HepG2 (cell line): ENCODE measurements around the gene RING1. TPM values are rescaled to one million over a fixed set of nuclear protein-coding genes. Genes with fewer than 3 reads are reported as not detected.

Experiments
- ARNT2 ChIP-seq: sonication (generic); formaldehyde crosslinking; IDR thresholded peaks from 2 replicates; pipeline ENCODE4 v1.8.0; 2022; ENCODE audit warnings: mild to moderate bottlenecking, low read depth, missing genetic modification reagents, moderate library complexity
- CBX2 ChIP-seq, 2 experiments: fragments of 200-600 bp in 1 of 2; sonication (generic); formaldehyde crosslinking in 1 of 2; IDR thresholded peaks; 2 replicates each; pipeline versions ENCODE4 v1.7.0 to v1.8.1; 2018 to 2022; ENCODE audit warnings: low read depth in 2 of 2, low read length in 1 of 2, mild to moderate bottlenecking in 1 of 2, missing genetic modification reagents in 1 of 2
- CHD4 ChIP-seq: fragments of 200-600 bp; sonication (generic); IDR thresholded peaks from 2 replicates; pipeline ENCODE4 v1.7.0; 2017; ENCODE audit warnings: mild to moderate bottlenecking, low read length, borderline replicate concordance
- DMTF1 ChIP-seq: sonication (generic); formaldehyde crosslinking; IDR thresholded peaks from 2 replicates; pipeline ENCODE4 v1.4.0; 2020; ENCODE audit warnings: mild to moderate bottlenecking, missing genetic modification reagents
- DRAP1 ChIP-seq: IDR thresholded peaks from 2 replicates; pipeline ENCODE4 v1.6.1; 2016; ENCODE audit warnings: missing genetic modification reagents, missing compliant biosample characterization
- HBP1 ChIP-seq: IDR thresholded peaks from 2 replicates; pipeline ENCODE4 v1.6.1; 2016; ENCODE audit warnings: low read depth, control low read depth
- HOXA9 ChIP-seq: sonication (generic); formaldehyde crosslinking; IDR thresholded peaks from 2 replicates; pipeline ENCODE4 v1.8.1; 2022; ENCODE audit warnings: missing genetic modification reagents, mild to moderate bottlenecking, moderate library complexity, borderline replicate concordance
- IRF2 ChIP-seq: IDR thresholded peaks from 2 replicates; pipeline ENCODE4 v1.6.1; 2018; ENCODE audit warnings: missing genetic modification reagents, missing compliant biosample characterization
- MIER2 ChIP-seq: IDR thresholded peaks from 2 replicates; pipeline ENCODE4 v1.6.1; 2016; ENCODE audit warnings: missing biosample characterization, missing genetic modification reagents
- MXD4 ChIP-seq: IDR thresholded peaks from 2 replicates; pipeline ENCODE4 v1.6.1; 2016; ENCODE audit warnings: mild to moderate bottlenecking, missing biosample characterization, missing genetic modification reagents
- RXRB ChIP-seq: IDR thresholded peaks from 2 replicates; pipeline ENCODE4 v1.6.1; 2016; ENCODE audit warnings: borderline replicate concordance, missing genetic modification reagents, missing compliant biosample characterization
- SAP130 ChIP-seq: IDR thresholded peaks from 2 replicates; pipeline ENCODE4 v1.6.1; 2016; ENCODE audit warnings: low read depth
- SPEN ChIP-seq: sonication (generic); formaldehyde crosslinking; IDR thresholded peaks from 2 replicates; pipeline ENCODE4 v1.5.1; 2020; ENCODE audit warnings: low read depth, mild to moderate bottlenecking, missing genetic modification reagents
- ZBTB44 ChIP-seq: sonication (generic); formaldehyde crosslinking; IDR thresholded peaks from 2 replicates; pipeline ENCODE4 v1.4.0; 2020; ENCODE audit warnings: missing genetic modification reagents
- ZIK1 ChIP-seq: sonication (generic); formaldehyde crosslinking; IDR thresholded peaks from 2 replicates; pipeline ENCODE4 v1.5.0; 2020; ENCODE audit warnings: mild to moderate bottlenecking, low read depth, missing genetic modification reagents, borderline replicate concordance
- ZNF430 ChIP-seq: sonication (generic); formaldehyde crosslinking; IDR thresholded peaks from 2 replicates; pipeline ENCODE4 v1.9.0; 2021; ENCODE audit warnings: mild to moderate bottlenecking, missing genetic modification reagents
- ZNF44 ChIP-seq: sonication (generic); formaldehyde crosslinking; IDR thresholded peaks from 2 replicates; pipeline ENCODE4 v1.5.1; 2020; ENCODE audit warnings: mild to moderate bottlenecking, missing genetic modification reagents
- ZNF468 ChIP-seq: sonication (generic); formaldehyde crosslinking; IDR thresholded peaks from 2 replicates; pipeline ENCODE4 v1.8.0; 2022; ENCODE audit warnings: mild to moderate bottlenecking, moderate library complexity, missing genetic modification reagents
- ZNF512 ChIP-seq: sonication (generic); formaldehyde crosslinking; IDR thresholded peaks from 2 replicates; pipeline ENCODE4 v1.4.0; 2020; ENCODE audit warnings: mild to moderate bottlenecking, missing genetic modification reagents
- ZNF563 ChIP-seq: sonication (generic); formaldehyde crosslinking; IDR thresholded peaks from 2 replicates; pipeline ENCODE4 v1.8.0; 2022; ENCODE audit warnings: mild to moderate bottlenecking, moderate library complexity, missing genetic modification reagents
- ZNF644 ChIP-seq: IDR thresholded peaks from 2 replicates; pipeline ENCODE4 v1.6.1; 2016; ENCODE audit warnings: low read depth
- ZNF766 ChIP-seq: sonication (generic); formaldehyde crosslinking; IDR thresholded peaks from 2 replicates; pipeline ENCODE4 v1.5.0; 2020; ENCODE audit warnings: missing genetic modification reagents, borderline replicate concordance
- polyA plus RNA-seq, 8 experiments: library from polyadenylated mRNA; depleted of rRNA in 3 of 8; stranded (reverse) in 7 of 8; unstranded in 1 of 8; fragments of >200 nt; fragmentation: Illumina TruSeq in 4 of 8; extraction: Trizol in 4 of 8; gene quantifications; 2 replicates each; pipeline versions ENCODE4 v1.2.1 to v1.2.3, GENCODE V29; 2011 to 2016; ENCODE audit warnings: low read depth in 4 of 8, missing spikeins in 1 of 8, mixed read lengths in 1 of 8; ENCODE audit not compliant: insufficient read depth in 1 of 8
- total RNA-seq, 5 experiments: library from RNA; depleted of rRNA; stranded (reverse); fragments of >200 nt; fragmentation: Illumina TruSeq; extraction: Trizol; gene quantifications; 2 replicates each; pipeline ENCODE4 v1.2.3, GENCODE V29; 2016; ENCODE audit warnings: low read depth in 1 of 5

Gene RING1
- total and polyA plus RNA-seq, 2 of the 13 experiments (the other 11 are each of a cell fraction or from before 2014, with no cell fraction given): 23.9 to 33.6 TPM

GRCh38 chr6:33199687-33200218 lies 8.5 kb upstream of the RING1 start (continued):
- TF ChIP-seq DMTF1: 0 out of 2 replicates have a peak, but pooled peaks have one; percentile 37
- TF ChIP-seq ZNF766 (CRISPR knock-in tag): no peak
- TF ChIP-seq DRAP1 (CRISPR knock-in tag): peak; percentile 29; the same call in 1 of the 2 replicates
- no peak for TF ChIP-seq MIER2 (CRISPR knock-in tag)
- no peak for TF ChIP-seq ZNF563 (CRISPR knock-in tag)
- TF ChIP-seq ZBTB44: no peak
- peak; percentile 84 for TF ChIP-seq SAP130
- peak; percentile 72; the same call in 1 of the 2 replicates for TF ChIP-seq HBP1
- TF ChIP-seq HOXA9: 0 out of 2 replicates have a peak, but pooled peaks have one; percentile 72
- TF ChIP-seq ZIK1: peak; percentile 26; the same call in 1 of the 2 replicates
- TF ChIP-seq SPEN: no peak
- TF ChIP-seq ZNF468: no peak
- peak; percentile 91; the same call in 1 of the 2 replicates for TF ChIP-seq MXD4 (CRISPR knock-in tag)
- TF ChIP-seq ARNT2: peak; percentile 65; the same call in 1 of the 2 replicates
- 0 out of 2 replicates have a peak, but pooled peaks have one; percentile 11 for TF ChIP-seq ZNF644 (CRISPR knock-in tag)
- peak; percentile 71; the same call in 1 of the 2 replicates for TF ChIP-seq ZNF44 (CRISPR knock-in tag)
- peak; percentile 7; the same call in 1 of the 2 replicates for TF ChIP-seq ZNF430 (CRISPR knock-in tag)
- no peak for TF ChIP-seq IRF2 (CRISPR knock-in tag)
- TF ChIP-seq RXRB (CRISPR knock-in tag): no peak; the same call in 1 of the 2 replicates
- no peak for TF ChIP-seq ZNF512 (CRISPR knock-in tag)
- TF ChIP-seq CHD4: no peak
- TF ChIP-seq CBX2 (IDR thresholded peaks at IDR 0.05; ENCODE audit: low read depth, low read length): no peak
- no peak for TF ChIP-seq CBX2 (CRISPR knock-in tag; IDR thresholded peaks at IDR 0.05; ENCODE audit: low read depth)
